Fibroblast of gingiva (primary cell): ENCODE data around the gene KCNS1.

ENCODE experiments used
- DNase-seq: peaks from one replicate; pipeline ENCODE4 v3.0.0-alpha.2; 2011; ENCODE audit warnings: low read depth

Gene KCNS1

GRCh38 chr20:45049438-45049837, 51.5 kb downstream of the KCNS1 start:
- DNase-seq, result no peak

GRCh38 chr20:45047581-45048119, 53.3 kb downstream of the KCNS1 start:
- no peak for DNase-seq

GRCh38 chr20:45044601-45045000, 56.3 kb downstream of the KCNS1 start:
- no peak for DNase-seq

- peak; percentile 80 for DNase-seq
Observed at GRCh38 chr20:45044084-45044573, 56.8 kb downstream of the KCNS1 start.

GRCh38 chr20:45042978-45043377, 57.9 kb downstream of the KCNS1 start:
- DNase-seq, result no peak
